ENCODE data around the gene CA14. TPM values are rescaled to one million over a fixed set of nuclear protein-coding genes. Genes with fewer than 3 reads are reported as not detected.

Gene CA14
- polyA plus RNA-seq, 1 of the 3 experiments (the other 2 are of a cell fraction) = 0.08 TPM

- Histone ChIP-seq H4K20me1 (ENCODE audit: insufficient read depth) (no peaks in the 10 kb centered on the region), H3K27ac (ENCODE audit: low read depth in 2 of 2, low read length in 1 of 2) (no peak overlapping the region), H3K9me3 (no peaks in the 10 kb centered on the region), H3K4me2 (no peak overlapping the region), H3K79me2 (ENCODE audit: insufficient read depth) (peaks cover 24% of the 10 kb centered on the region), H3F3A (replicated peaks; ENCODE audit: insufficient read depth) (peaks cover 4% of the 10 kb centered on the region), H3K9me2 (no peaks in the 10 kb centered on the region), H3K36me3 (replicated peaks in 1 of 2; ENCODE audit: control insufficient read depth in 1 of 2, insufficient read depth in 2 of 2, low read length in 1 of 2) (peaks cover 26 to 29% of the 10 kb centered on the region in 2 experiments), H3K27me3 (ENCODE audit: insufficient read depth) (no peaks in the 10 kb centered on the region), H3K9ac (no peak overlapping the region), H3K4me3 (ENCODE audit: low read depth in 2 of 2, low read length in 1 of 2) (no peak overlapping the region), H2AFZ (ENCODE audit: low read depth) (no peak overlapping the region), H3K4me1 (ENCODE audit: control insufficient read depth in 1 of 2, insufficient read depth in 2 of 2, low read depth in 1 of 2, low read length in 1 of 2) (peaks cover 6 to 22% of the 10 kb centered on the region in 2 experiments; a peak in 2 of 4 replicates)
- 64% methylated on average over 6 of the region's 6 CpGs for WGBS (ENCODE audit: low lambda C conversion rate)
- CTCF ChIA-PET = interaction anchor here (0.6 to 3.3 kb wide), 5 partner anchors 7 to 100 kb away, joined by 3 to 15 read pairs (median 3); partner anchors contain the start of gene RPRD2
- TF ChIP-seq TCF12 (IDR thresholded peaks at IDR 0.05) (no peak), NRF1 (IDR thresholded peaks at IDR 0.05; ENCODE audit: low read depth, low read length) (no peak), MAX (IDR thresholded peaks at IDR 0.05; ENCODE audit: low read depth) (no peak), SIN3A (IDR thresholded peaks at IDR 0.05; ENCODE audit: borderline replicate concordance, low read depth, low read length) (no peak), RCOR1 (IDR thresholded peaks at IDR 0.05; ENCODE audit: low read length) (no peak), MEF2A (IDR thresholded peaks at IDR 0.05; ENCODE audit: borderline replicate concordance, low read depth) (no peak), PBX3 (IDR thresholded peaks at IDR 0.05) (no peak), MXI1 (IDR thresholded peaks at IDR 0.05; ENCODE audit: low read depth, low read length) (no peak), CHD2 (IDR thresholded peaks at IDR 0.05; ENCODE audit: low read length, partially characterized antibody) (no peak), EP300 (IDR thresholded peaks at IDR 0.05; ENCODE audit: borderline replicate concordance in 1 of 2, low read depth in 1 of 2, low read length in 1 of 2) (no peak)
- DNase-seq = no peak
- POLR2A ChIA-PET = no interaction called here
Measured at GRCh38 chr1:150263549-150263948, 6.0 kb downstream of the CA14 start.

GRCh38 chr1:150267896-150268295, 10.3 kb downstream of the CA14 start:
- Histone ChIP-seq H3K9ac (peak overlapping the region; percentile 92), H3K9me3 (no peaks in the 10 kb centered on the region), H3K27ac (ENCODE audit: low read depth in 2 of 2, low read length in 1 of 2) (peak overlapping the region; percentile 14 to 70; a peak in 2 of 4 replicates), H2AFZ (ENCODE audit: low read depth) (no peak overlapping the region; the same call in 1 of the 2 replicates), H3F3A (replicated peaks; ENCODE audit: insufficient read depth) (peaks cover 4% of the 10 kb centered on the region), H3K4me3 (ENCODE audit: low read depth in 2 of 2, low read length in 1 of 2) (peak overlapping the region; percentile 90 to 93), H3K9me2 (no peaks in the 10 kb centered on the region), H3K36me3 (replicated peaks in 1 of 2; ENCODE audit: control insufficient read depth in 1 of 2, insufficient read depth in 2 of 2, low read length in 1 of 2) (peaks cover 26 to 29% of the 10 kb centered on the region in 2 experiments), H3K79me2 (ENCODE audit: insufficient read depth) (peaks cover 27% of the 10 kb centered on the region), H3K4me2 (peak overlapping the region; percentile 97), H3K4me1 (ENCODE audit: control insufficient read depth in 1 of 2, insufficient read depth in 2 of 2, low read depth in 1 of 2, low read length in 1 of 2) (peaks cover 7 to 13% of the 10 kb centered on the region in 2 experiments; a peak in 2 of 4 replicates), H4K20me1 (ENCODE audit: insufficient read depth) (no peaks in the 10 kb centered on the region), H3K27me3 (ENCODE audit: insufficient read depth) (no peaks in the 10 kb centered on the region)
- CTCF ChIA-PET = no interaction called here
- 5% methylated on average over 6 of the region's 6 CpGs for WGBS (ENCODE audit: low lambda C conversion rate)
- POLR2A ChIA-PET = no interaction called here
- TF ChIP-seq GATA2 (CRISPR knock-in tag; IDR thresholded peaks at IDR 0.05) (no peak), RXRA (IDR thresholded peaks at IDR 0.05; ENCODE audit: borderline replicate concordance, low read depth) (no peak), FOXJ3 (CRISPR knock-in tag; IDR thresholded peaks at IDR 0.05) (no peak), JUND (IDR thresholded peaks at IDR 0.05) (no peak), TCF12 (IDR thresholded peaks at IDR 0.05) (no peak), CHD2 (IDR thresholded peaks at IDR 0.05; ENCODE audit: low read length, partially characterized antibody) (no peak), POLR2AphosphoS5 (IDR thresholded peaks at IDR 0.05; ENCODE audit: low read depth, low read length) (no peak), YY1 (IDR thresholded peaks at IDR 0.05; ENCODE audit: low read depth) (no peak), EP300 (IDR thresholded peaks at IDR 0.05; ENCODE audit: borderline replicate concordance in 1 of 2, low read depth in 1 of 2, low read length in 1 of 2) (no peak), IRF3 (IDR thresholded peaks at IDR 0.05; ENCODE audit: low read depth, low read length) (no peak), PBX3 (IDR thresholded peaks at IDR 0.05) (no peak), EZH2phosphoT487 (IDR thresholded peaks at IDR 0.05; ENCODE audit: borderline replicate concordance, low read depth) (no peak), FOSL2 (IDR thresholded peaks at IDR 0.05; ENCODE audit: borderline replicate concordance, low read depth) (no peak), RFX5 (IDR thresholded peaks at IDR 0.05; ENCODE audit: low read length) (no peak), ZBTB33 (IDR thresholded peaks at IDR 0.05; ENCODE audit: borderline replicate concordance, low read depth) (no peak), NFIC (IDR thresholded peaks at IDR 0.05; ENCODE audit: borderline replicate concordance) (no peak), TEAD4 (IDR thresholded peaks at IDR 0.05; ENCODE audit: borderline replicate concordance, insufficient read depth) (no peak)
- DNase-seq = no peak
